HG03457 (cell line): ENCODE data around the gene RPS6KA2.

Experiments
- ATAC-seq: cut with Tn5 transposase; IDR thresholded peaks from one replicate; pipeline ENCODE4 v1.9.1; 2021; ENCODE audit warnings: moderate number of reproducible peaks; ENCODE audit not compliant: unreplicated experiment

The RPS6KA2 gene

DNA sequence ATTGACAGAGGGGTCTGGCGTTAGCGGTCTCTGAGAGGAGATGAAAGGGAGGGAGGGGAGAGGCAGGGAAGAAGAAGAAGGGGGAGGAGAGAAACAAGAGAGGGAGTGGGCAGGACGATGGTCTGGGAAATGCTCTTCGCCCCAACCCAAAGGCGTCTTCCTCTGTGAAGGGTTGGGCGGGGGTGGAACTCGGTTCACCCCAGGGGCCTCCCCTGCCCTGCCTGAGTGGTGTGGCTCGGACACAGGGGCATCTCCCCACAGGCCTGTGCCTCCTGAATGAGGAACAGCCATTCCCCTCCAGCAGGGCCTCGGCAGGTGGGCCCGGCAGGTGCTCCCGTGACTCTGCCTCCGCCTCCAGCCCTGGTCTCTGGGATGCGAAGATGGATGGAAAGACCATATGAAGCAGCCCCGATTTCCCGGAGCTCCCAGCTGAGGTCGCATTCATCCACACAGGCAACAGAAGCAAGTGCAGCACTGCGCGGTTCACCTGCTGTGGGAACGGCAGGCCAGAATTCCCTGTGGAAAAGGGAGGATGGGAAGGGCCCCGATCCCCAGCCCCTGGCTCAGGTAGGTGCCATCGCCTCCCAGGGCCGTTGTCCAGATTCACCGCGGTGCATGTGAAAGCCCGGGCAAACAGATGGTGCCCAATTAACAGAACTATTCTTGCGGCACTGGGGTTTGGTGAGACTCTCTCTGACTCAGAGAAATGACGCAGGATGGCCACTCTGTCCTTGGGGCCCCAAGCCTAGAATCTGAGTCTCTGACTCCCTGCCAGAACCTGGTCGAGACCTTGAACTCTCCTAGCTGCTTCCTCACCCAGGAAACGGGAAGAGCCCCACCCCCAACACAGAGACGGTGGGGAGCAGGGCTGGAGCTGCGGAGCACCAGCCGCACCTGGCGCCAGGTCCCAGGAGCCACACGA lies 29.4 kb upstream of the RPS6KA2 start:
- no peak for ATAC-seq

DNA sequence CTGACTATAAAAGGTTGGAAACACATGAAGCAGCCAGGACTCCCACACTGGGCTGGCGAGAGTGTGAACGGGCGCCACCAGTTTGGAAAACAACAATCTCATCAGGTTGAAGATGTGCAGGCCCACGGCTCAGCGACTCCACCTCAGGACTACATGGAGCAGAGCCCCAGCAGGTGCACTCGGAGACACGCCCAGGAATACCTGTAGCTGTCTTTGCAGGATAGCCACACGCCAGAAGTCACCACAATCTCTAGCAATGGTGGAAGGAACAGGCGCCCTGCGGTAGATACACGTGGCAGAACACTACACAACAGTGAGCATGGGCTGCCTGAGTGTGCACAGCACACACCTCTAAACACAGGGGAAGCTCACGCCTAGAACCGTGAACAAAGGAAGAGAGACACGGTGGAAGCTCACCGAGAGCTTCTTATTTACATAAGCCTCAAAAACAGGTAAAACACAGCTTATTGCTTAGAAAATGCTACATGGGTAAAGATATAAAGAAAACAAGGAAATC lies 28.7 kb upstream of the RPS6KA2 start:
- no peak for ATAC-seq

DNA sequence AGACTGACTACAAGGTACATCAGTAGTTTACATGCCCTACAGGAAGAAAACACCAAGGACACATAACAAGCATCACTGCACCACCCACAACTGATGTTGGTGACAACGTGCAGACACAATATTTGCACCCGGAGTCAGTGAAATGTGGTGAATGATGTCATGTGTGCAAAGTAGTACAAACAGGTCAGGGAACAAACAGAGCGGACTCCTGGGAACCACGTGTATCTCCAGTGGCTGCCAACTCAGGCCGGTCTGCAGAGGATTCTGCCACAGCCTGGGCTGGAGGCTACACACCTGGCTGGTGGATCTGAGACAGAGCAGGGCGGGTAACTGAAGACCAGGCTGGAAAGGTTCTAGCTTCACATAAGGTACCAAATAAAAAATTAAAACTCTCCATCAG lies 28.2 kb upstream of the RPS6KA2 start:
- no peak for ATAC-seq

DNA sequence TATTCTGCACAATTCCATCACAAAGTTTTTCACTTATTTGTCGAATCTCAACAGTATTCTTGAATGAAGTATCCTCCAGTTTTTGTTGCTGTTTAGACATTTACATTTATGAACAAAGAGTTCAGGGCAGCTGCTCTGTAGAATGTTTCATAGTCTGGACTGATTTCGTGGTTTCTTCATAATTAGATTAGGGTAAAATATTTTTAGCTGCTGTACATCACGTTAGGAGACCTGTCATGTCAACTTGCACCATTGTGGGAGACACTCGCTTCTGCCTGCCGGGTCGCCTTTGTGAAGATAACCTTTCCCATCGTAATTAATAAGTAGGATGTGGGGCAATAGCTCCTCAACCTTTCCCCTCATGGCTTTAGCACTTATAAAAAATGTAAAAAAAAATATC lies 27.5 kb upstream of the RPS6KA2 start:
- ATAC-seq = no peak

DNA sequence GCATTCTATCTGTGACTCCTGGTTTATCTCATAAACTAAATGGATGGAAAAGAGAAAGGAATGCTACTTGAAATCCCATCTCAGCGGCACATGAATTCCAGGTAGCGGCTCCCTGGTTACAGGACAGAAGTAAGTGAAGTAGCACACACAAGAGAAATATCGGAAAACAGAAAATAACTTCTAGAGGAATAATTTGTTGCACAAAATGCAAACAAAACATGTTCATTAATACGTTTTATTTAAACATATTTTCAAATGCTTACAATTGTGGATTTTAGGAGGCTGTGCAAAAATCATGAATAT lies 26.5 kb upstream of the RPS6KA2 start:
- no peak for ATAC-seq

DNA sequence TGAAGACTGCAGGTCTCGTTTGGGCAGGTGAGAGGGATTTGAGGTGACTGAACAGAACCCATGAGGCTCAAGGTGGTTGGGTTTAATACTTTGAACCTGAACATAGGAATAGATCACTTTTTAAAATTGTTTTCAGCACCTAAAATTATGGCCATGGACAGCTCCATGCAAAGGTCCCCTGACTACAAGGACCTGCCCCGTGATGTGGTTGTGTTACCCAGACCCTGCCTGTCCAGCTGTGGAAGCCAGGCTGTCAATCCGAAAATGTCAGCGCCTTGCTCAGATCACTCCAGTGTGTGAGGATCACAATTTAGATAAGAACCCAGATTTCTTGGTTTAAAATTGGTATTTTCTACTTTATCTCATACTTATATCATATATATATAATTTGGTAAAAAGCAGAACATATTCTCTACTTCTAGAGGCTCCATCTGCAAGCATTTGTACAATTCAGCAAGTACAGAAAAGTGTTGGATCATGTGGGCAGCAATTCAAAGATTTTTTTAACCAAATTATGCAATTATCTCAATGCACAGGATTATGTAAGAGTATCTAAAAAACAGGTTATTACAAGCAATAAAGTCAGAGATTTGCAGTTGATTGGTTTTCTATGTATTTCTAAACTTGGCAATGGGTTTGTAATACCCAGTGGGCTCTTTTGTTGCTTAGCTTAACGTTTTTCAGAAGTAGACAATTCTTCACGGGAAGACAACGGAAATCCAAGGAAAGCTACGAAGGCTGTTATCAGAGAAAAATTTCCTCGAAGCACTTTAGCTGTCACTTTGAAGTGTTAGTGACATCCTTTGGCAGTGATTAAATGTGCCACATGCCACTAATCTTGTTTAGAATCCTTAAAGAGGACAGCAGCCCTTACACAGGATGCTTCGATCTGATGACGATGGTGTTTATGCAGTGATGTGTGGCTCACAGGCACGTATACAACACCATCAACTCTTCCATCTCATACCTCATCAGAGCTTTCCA lies 24.1 kb upstream of the RPS6KA2 start:
- ATAC-seq = no peak

DNA sequence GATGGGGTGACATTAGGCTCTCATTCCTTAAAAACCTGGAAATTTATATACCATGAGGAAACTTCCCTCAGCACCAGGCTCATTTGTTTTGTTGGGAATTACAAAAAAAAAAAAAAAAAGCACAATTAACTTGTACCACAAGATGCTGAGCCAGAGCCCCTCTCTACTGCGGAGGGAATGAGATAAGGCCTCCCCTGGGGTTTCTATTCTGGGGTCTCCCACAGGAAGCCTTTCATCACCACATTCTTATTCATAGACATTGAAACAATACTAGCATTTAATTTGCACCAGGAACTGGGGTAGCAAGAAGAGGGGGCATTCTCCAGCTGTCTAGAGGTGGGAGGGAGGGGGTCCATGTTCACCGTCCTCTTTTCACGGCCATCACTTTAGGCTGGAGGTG lies 23.0 kb upstream of the RPS6KA2 start:
- no peak for ATAC-seq

DNA sequence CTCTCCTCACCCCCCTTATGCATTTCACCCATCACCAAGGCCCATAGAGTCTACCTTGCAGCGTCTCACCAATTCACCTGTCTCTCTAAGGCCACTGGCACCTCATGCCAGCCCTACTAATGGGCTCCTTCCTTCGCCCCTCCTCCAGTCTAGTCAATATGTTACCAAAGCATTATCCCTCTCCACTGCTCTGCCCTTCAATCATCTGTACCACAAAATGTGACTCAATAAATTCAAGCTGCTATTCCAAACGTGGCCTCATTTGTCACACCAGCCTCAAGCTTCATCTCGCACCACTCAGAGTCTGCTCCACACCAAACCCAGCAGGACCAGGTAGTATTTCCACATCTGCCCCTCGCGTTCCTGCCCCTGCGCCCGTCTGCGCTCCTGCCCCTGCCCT lies 21.8 kb upstream of the RPS6KA2 start:
- no peak for ATAC-seq

DNA sequence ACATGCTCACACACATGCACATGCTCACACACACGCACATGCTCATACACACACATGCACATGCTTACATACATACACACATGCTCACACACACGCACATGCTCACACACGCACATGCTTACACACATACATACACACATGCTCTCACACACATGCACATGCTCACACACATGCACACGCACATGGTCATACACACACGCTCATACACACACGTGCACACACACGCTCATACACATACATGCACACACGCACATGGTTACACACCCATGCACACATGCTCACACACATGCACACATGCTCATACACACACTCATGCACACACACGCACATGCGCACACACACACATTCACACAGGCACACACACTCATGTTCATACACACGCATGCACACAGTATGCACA lies 20.8 kb upstream of the RPS6KA2 start:
- ATAC-seq = no peak

DNA sequence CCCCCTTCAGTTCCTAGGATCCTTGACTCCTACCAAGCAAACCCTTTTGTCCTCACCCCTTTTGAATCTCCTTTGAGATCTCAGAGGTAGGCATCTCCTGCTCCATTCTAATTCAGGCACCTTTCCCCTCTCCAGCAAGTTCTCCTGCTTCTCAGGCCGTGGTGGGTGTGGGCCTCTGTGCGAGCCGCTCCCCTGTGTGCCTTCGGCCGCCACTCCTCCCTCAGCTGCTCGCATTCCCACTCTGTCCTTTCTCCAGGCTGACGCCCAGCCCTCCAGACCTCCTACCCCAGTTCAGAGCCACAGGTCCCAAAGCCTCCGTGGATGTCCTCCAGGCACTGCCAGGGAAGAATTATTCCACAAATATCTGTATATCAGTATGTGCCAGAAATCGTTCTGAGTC lies 19.7 kb upstream of the RPS6KA2 start:
- no peak for ATAC-seq

DNA sequence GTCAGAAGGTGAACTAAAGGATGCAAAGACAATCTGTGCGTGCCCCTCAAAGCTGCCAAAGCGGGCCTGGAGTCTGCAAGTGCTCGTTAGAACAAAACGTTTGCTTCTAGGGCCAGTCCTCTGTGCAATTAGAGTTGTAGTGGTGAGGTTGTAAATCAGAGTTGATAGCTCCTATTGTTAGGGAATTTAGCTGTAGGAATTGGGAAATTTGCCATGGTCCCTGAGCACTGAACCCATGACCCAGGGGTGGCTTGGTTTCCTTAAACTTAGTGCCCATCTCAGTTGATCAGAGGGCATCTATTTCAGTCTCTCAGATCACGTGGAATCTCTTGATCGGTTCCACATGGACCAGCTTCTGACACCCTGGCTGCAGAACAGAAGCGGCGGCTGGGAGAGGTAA lies 18.8 kb upstream of the RPS6KA2 start:
- no peak for ATAC-seq

DNA sequence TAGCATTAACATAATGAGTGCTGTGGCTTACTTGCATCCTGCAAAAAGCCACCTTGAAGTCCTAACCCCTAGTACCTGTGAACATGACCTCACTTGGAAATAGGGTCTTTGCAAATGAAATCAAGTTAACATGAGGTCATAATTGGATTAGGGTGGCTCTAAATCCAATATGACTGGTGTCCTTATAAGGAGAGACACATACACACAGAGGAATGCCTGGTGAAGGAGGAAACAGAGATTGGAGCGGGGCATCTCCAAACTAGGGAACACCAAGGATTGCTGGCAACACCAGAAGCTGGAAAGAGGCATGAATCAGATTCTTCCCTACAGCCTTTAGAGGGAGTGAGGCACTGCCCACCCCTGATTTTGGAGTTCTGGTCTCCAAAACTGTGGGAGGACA lies 17.6 kb upstream of the RPS6KA2 start:
- no peak for ATAC-seq

DNA sequence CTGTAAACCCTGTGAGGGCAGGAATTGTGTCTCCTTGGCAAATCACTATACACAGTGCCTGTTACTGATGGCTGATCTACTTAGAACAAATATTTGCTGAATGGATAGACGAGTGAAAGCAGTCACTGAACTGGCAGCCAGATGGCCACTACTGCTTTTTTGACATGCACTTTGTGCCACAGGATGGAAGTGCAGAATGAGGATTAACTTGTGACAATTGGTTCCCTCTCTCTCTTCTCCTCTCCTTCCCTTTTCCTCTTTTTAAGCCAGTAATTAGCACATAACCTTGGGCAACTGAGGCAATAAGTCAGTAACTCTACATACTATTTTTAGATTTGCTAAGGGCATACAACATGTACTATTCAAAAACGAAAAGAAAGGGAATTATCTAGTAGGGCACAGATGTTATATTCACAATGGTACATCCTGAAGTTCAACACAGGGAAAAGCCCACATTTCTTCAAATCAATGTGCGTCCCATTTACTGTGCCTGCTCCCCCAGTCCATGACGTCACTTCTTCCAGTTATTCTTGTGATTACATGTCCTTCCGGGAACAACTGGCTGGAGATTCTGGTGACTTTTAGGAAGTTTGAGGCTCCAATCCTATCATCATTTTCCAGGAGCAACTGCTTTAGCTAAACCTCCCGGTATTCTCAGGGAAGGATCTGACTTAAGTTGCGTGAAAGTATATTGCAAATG lies 17.0 kb upstream of the RPS6KA2 start:
- no peak for ATAC-seq

DNA sequence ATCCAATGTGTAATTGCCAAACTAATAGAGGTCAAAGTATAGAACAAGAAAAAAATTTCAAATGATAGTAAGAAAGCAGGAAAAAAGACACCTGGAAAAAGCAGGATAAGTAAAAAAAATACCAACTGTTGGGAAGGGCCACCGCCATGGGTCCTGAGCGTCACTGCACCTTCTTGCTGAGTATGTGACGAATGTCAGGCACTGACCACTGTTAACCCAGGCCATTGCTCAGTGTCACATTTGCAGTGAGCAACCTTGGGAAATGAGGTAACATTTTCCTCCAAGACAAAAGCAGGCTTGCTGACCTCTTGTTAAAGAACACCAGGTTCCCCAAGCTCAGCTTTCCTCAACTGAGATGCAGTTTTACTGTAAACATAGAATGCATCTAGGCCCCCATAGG lies 15.6 kb upstream of the RPS6KA2 start:
- ATAC-seq = no peak

DNA sequence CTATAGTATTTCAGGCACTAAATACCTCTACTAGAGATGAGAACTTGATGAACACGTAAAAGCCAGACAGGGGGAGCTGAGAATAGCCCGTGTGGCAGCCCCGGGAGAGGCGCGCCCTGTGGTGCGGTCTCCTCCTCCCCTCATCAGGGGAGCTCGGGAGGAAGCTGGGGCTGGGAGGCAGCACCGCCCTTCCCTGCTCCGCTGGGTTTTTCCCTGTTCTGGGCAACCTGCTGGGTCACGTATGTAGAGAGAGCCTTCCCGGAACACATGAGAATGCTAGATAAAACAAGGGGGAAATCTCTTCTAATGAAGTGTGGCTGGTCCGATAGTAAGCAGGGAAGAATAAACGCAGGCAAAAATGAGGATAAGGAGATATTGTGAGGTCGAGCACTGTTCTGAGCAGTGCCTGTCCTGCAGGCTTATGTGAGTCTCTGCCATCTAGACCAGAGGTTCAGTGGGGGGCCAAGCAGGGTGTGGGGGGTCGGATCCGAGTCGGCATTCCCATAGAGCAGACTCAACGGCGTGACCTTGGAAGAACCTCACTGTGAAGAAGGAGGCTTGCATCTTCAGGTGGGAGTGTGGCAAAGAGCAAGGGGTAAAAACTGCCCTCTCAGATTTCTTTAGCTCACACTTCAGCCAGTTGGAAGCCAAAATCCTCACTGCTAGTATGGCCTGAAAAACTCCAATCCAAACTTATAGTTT lies 13.4 kb upstream of the RPS6KA2 start:
- ATAC-seq = no peak

DNA sequence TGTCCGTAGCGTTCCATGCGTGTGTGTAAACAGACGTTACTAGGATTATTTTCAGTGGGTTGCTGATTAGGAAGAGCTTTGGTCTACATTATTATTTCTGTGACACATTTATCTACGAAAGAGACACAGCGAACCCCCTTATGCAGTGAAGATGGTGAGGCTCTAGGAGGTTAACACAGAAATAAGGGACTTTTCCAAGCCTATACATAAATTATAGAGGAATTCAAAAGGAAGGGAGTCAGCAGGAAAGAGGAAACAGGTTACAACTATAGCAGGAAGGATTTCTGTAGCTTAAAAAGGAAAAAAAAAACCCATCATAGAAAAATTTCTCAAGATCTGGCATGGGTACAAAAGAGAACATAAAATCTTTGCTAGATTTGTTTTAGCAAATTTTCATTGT lies 12.9 kb upstream of the RPS6KA2 start:
- ATAC-seq = no peak

DNA sequence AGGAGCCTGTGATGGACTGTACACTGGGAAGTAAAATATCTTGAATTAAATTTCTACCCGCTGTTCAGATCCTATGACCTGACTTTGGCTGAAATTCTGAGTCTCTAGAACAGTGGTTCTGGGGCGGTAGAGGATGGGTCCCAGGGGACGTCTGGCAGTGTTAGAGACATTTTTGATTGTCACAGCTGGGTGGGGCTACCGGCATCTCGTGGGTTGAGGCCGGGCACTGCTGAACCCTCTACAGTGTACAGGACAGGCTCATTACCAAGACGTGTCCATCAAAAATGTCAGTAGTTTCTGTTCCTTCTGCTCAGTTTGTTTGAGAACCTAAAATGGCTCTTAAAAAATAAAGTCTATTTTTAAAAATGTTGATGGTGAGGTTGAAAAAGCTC lies 11.5 kb upstream of the RPS6KA2 start:
- ATAC-seq = no peak

DNA sequence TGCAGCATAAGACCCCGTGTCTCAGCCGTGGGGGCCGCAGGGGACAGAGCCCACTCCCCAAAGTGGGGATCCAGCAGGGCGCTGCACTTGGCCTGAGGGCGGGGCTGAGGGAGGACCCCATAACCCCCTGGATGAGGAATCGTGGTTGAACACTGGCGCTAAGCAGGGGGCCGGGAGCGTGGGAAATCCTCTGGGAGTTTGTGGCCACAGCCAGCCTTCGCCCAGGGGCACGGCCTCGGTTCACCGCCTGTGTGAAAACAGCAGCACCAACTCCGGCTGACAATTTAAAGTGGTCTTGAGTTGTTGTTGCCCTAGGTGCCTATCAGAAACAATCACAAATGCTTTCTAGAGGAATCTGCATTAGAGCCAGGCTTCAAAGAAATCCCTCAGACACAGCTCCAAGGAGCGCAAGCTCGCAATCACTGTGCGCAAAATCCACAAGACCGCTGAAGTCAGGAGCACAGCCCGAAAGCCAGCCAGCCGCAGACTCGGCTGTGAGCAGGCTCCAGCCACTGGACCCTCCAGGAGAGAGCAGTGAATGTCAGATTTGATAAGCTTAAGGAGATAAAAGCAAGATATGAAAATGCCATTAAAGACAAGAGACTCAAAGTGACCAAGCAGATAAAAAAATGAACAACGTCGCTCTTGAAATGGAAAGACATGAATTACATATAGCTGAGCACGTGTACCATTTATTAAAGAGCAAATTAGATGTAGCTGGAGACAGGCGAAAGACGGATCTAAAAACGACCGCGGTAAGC lies 10.9 kb upstream of the RPS6KA2 start:
- no peak for ATAC-seq

DNA sequence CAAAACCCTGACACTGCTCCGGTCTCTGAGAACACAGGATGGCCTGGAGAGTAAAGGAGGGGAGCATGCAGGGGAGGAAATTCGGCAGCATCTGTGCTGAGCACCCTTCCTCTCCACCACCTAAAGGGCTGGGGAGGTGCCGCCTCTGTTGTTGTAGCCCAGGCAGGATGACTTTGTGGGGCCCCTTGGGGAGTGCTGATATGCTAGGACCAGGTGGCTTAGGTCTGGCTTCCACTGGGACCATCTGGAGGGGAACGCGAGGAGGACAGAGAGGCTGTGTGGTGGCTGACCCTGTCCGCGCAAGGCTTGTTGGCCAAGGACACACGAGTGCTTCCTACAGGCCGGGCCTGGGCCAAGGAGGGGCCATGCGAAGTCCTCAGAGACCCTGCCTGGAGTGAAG lies 9.9 kb upstream of the RPS6KA2 start:
- ATAC-seq = no peak
